ENCODE results near the gene DDT.
"Not testable (repeated sequence)": the region's sequence is repeated elsewhere in the genome, so short reads cannot be mapped to it uniquely, and the experiment has no call there.

DDT gene

GRCh38 chr22:23986538-23987178, 12.4 kb upstream of the DDT start:
- not testable (repeated sequence) for DNase-seq

DNA sequence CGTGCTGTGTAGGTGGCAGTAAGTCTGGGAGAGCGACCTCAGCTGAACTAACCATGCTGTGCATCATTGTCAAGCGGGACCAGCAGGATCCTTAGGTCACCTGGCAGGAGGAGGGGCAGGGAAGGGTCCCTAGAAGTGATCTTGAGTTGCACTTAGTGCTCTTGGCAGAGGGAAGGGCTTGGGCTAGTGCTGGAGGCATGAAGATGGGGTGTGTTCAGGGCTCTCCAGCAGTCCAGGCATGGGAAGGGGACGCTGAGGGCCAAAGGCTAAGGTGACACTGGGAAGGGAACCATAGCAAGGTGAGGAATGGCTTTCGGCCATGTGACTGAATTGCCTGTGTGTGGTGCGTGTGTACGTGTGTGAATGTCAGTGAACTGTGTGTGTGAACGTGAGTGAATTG, 11.8 kb upstream of the DDT start:
- DNase-seq = not testable (repeated sequence)

GRCh38 chr22:23984430-23984829, 10.2 kb upstream of the DDT start:
- DNase-seq = peak in 1 of 2 donors; percentile 67

DNA sequence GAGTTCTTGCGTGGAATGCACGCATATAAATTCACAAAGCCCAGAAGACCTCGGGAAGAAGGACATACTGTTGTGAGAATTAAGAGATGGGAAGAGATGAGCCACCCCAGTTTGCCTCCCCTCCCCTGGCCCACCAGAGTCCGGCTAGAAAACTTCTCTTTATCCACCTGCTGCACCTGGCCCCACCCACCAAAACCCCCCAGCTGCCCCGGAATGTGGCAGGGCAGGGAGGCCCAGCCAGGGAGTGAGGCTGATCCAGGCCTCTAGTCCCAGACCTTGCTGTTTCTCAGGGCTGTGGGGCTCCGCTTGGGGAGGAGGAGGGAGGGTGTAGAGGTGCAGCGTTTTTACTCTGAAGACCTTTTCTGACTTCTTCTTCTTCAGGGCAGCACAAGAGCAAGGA, 6.3 kb upstream of the DDT start:
- DNase-seq = not testable (repeated sequence)

GRCh38 chr22:23979557-23980240, 5.5 kb upstream of the DDT start, which contains the start of gene GSTT2:
Gene GSTT2 (plus strand): TSS chr22:23980134.
- DNase-seq = not testable (repeated sequence)

DNA sequence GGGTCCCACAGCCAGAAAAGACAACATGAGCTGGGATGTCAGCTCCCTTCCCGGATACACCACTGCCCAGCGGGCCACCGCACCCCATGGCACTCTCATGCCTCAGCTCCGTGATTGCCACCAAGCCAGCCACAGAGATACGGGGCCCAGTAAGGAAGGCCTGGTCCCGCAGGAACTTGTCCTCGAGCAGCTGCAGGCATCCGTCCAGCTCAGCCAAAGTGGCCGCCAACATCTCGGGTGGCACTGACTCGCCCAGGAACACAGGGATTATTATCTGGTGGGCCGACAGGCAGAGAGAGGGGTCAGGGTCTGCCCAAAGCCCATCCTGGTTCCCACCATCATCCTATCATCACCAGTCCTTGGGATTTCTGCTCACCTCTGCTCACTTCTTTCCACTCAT, 3.1 kb upstream of the DDT start:
- DNase-seq = not testable (repeated sequence)

DNA sequence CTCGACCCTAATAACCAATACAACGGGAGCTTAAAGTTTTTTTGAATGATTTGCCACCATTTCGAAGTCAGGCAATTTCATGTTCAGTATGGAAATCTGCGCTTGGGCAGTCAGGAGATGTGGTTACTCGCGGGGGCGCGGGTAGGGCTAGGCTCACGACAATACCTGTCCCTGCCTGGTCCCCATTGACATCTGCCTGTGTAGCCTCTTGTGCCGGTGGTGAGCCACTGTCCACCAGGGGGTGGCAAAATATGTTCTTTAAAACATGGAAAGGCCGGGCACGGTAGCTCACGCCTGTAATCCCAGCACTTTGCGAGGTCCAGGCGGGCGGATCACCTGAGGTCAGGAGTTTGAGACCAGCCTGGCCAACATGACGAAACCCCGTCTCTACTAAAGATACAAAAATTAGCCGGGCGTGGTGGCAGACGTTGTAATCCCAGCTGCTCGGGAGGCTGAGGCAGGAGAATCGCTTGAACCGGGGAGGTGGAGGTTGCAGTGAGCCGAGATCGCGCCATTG, 653 bp upstream of the DDT start:
- DNase-seq = not testable (repeated sequence)

DNA sequence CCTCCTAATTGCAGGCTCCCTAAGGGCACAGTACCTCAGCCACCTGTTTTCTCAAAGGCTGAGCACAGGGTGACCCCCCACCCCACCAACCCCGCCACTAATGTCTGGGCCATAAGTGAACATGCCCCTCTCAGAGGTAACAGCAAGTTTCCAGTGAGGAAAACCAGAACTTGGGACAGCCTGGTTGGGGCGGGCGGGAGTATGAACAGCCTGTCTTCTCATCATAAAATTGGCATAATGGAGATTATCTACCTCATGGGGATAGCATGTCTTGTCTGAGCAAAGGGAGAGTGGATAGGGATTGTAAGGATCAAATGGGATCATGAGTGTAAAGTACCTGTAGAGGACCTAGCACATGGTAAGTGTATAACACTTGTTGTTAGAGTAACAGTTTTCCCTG, 2.3 kb downstream of the DDT start:
- DNase-seq = not testable (repeated sequence)

- no peak for DNase-seq
Measured at GRCh38 chr22:23970816-23971486, 3.3 kb downstream of the DDT start.

GRCh38 chr22:23970201-23970641, 4.0 kb downstream of the DDT start:
- no peak for DNase-seq

GRCh38 chr22:23969071-23969470, 5.2 kb downstream of the DDT start:
- DNase-seq = no peak

GRCh38 chr22:23966568-23966967, 7.7 kb downstream of the DDT start, which contains the start of gene DDTL:
Gene DDTL (plus strand): TSS chr22:23966888. CDS start chr22:23966915, 27 bp downstream.
- DNase-seq = not testable (repeated sequence)

GRCh38 chr22:23966094-23966493, 8.1 kb downstream of the DDT start:
- DNase-seq = not testable (repeated sequence)

GRCh38 chr22:23961084-23961771, 13.0 kb downstream of the DDT start, which contains the start of gene GSTT2B:
Gene GSTT2B (minus strand): TSS chr22:23961195. CDS start chr22:23961131, 64 bp downstream.
- DNase-seq = not testable (repeated sequence)

- peak; percentile 75 to 81 for DNase-seq
Measured at GRCh38 chr22:23956301-23956900, 17.8 kb downstream of the DDT start.

GRCh38 chr22:23955886-23956285, 18.4 kb downstream of the DDT start:
- not testable (repeated sequence) for DNase-seq

GRCh38 chr22:23954991-23955305, 19.3 kb downstream of the DDT start:
- not testable (repeated sequence) for DNase-seq

DNA sequence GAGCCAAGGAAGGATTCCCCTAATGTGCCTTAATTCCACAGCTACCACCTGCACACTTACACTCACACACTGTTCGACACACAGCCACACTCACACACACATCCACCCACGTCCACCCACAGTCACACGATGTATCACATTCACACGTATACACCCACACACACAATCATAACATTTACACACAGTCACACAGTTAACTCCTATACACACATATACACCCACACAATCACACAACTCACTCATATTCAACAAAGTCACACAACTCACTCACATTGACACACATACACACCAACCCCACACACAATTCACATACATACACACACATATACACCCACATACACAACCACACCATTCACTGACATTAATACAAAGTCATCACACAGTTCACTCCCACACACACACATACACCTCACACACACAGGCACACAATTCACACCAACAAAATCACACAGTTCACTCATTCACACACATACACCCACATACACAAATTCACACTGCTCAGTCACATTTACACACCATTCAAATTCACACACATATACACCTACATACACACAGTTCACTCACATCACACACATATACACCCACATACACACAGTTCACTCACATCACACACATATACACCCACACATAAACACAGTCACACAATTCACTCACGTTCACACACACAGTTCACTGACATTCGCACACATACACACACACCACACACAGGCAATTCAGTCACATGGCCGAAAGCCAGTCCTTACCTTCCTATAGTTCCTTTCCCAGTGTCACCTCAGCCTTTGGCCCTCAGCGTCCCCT, 19.8 kb downstream of the DDT start:
- not testable (repeated sequence) for DNase-seq

DNA sequence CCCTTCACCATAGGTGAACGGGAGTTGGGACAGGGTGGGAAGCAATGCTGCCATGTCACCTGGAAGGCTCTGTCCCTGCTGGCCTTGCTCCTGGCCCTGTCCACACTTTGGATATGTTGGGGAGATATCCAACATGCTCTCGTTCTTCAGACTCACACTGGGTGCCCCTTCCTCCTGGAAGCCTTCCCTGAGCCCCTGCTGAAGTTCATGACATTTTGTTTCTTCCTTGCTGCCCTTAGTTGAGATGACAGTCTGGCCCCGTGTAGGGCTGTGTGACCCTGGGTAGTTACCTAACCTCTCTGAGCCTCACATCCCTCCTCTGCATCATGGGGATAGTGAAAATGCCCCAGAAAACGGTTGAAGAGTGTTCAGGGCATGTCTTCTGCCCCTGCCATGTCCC, 20.8 kb downstream of the DDT start:
- DNase-seq = not testable (repeated sequence)

- DNase-seq = not testable (repeated sequence)
Measured at GRCh38 chr22:23952794-23953405, 21.3 kb downstream of the DDT start.

DNA sequence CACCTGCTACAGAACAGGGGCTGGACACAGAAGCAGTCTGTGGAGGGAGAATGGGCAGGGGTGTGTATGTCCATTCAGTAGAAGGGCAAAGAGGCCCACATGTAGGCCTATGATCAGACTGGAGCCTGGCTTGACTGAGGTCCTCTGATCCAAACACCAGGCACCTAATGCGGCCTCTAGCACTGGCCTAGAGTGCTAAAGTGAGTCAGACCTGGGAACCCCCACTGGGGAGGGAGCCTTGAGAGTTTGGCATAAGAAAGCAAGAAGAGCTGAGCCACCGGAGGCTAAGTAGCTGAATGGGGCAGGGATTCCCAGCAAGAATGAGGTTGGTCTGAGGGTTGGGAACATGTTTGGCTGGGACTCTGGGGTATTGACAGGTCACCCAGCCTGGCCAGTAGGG, 22.9 kb downstream of the DDT start:
- not testable (repeated sequence) for DNase-seq

All from inflammatory macrophage (primary cell).